Keratinocyte (primary cell): ENCODE data around the gene CDKN2AIPNL.

ENCODE experiments used
- CTCF ChIP-seq, 3 experiments: IDR thresholded peaks in 1 of 3; conservative IDR thresholded peaks in 1 of 3; optimal IDR thresholded peaks in 1 of 3; 2 replicates in 2 of 3; 3 replicates in 1 of 3; pipeline versions ENCODE3 to v1.5.1; 2011; ENCODE audit warnings: low read length in 3 of 3, mild to moderate bottlenecking in 3 of 3, moderate library complexity in 2 of 3, control low read depth in 1 of 3, inconsistent platforms in 1 of 3; ENCODE audit not compliant: insufficient read depth in 2 of 3; ENCODE audit errors: extremely low read depth in 1 of 3
- EZH2 ChIP-seq: IDR thresholded peaks from one replicate; pipeline ENCODE4 v1.6.1; 2012; ENCODE audit warnings: inconsistent platforms, mild to moderate bottlenecking, low read length, moderate library complexity

GRCh38 chr5:134394932-134395331 lies 16.7 kb downstream of the CDKN2AIPNL start:
- TF ChIP-seq CTCF (optimal IDR thresholded peaks at IDR 0.05 in 1 of 3, IDR thresholded peaks at IDR 0.05 in 1 of 3, conservative IDR thresholded peaks at IDR 0.05 in 1 of 3; ENCODE audit: extremely low read depth in 1 of 3, insufficient read depth in 2 of 3, low read length in 3 of 3) (no peak), EZH2 (no peak)
